ENCODE data around the gene CCDC102B.

DNA sequence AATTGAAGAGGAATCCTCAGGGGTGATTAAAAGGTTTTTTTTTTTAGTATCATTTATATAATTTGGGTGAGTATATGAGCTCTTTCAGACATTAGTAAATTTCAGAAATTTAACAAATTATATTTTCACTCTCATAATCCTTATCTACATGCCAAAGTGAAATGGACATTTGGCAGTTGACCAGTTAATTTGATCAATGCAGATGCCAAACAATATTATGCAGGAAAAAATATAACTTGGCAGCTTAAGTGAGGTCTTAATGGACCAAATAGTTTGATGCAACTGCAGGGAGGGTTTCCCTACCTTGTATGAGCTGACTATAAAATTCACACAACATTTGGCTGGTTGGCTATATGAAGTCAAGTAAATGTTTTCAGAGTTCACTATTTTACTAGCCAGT lies 185.2 kb downstream of the CCDC102B start:
- TF ChIP-seq, protein P1, sequence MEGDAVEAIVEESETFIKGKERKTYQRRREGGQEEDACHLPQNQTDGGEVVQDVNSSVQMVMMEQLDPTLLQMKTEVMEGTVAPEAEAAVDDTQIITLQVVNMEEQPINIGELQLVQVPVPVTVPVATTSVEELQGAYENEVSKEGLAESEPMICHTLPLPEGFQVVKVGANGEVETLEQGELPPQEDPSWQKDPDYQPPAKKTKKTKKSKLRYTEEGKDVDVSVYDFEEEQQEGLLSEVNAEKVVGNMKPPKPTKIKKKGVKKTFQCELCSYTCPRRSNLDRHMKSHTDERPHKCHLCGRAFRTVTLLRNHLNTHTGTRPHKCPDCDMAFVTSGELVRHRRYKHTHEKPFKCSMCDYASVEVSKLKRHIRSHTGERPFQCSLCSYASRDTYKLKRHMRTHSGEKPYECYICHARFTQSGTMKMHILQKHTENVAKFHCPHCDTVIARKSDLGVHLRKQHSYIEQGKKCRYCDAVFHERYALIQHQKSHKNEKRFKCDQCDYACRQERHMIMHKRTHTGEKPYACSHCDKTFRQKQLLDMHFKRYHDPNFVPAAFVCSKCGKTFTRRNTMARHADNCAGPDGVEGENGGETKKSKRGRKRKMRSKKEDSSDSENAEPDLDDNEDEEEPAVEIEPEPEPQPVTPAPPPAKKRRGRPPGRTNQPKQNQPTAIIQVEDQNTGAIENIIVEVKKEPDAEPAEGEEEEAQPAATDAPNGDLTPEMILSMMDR (IDR thresholded peaks at IDR 0.05; ENCODE audit: insufficient read depth, low read length), result no peak
- no peak for TF ChIP-seq GABPA (IDR thresholded peaks at IDR 0.05; ENCODE audit: low read depth)
- TF ChIP-seq, protein P2, sequence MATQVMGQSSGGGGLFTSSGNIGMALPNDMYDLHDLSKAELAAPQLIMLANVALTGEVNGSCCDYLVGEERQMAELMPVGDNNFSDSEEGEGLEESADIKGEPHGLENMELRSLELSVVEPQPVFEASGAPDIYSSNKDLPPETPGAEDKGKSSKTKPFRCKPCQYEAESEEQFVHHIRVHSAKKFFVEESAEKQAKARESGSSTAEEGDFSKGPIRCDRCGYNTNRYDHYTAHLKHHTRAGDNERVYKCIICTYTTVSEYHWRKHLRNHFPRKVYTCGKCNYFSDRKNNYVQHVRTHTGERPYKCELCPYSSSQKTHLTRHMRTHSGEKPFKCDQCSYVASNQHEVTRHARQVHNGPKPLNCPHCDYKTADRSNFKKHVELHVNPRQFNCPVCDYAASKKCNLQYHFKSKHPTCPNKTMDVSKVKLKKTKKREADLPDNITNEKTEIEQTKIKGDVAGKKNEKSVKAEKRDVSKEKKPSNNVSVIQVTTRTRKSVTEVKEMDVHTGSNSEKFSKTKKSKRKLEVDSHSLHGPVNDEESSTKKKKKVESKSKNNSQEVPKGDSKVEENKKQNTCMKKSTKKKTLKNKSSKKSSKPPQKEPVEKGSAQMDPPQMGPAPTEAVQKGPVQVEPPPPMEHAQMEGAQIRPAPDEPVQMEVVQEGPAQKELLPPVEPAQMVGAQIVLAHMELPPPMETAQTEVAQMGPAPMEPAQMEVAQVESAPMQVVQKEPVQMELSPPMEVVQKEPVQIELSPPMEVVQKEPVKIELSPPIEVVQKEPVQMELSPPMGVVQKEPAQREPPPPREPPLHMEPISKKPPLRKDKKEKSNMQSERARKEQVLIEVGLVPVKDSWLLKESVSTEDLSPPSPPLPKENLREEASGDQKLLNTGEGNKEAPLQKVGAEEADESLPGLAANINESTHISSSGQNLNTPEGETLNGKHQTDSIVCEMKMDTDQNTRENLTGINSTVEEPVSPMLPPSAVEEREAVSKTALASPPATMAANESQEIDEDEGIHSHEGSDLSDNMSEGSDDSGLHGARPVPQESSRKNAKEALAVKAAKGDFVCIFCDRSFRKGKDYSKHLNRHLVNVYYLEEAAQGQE (IDR thresholded peaks at IDR 0.05; ENCODE audit: insufficient replicate concordance, low read depth), result no peak
